HG02970 (cell line): ENCODE measurements around the gene SLC39A5.

Experiments
- ATAC-seq: cut with Tn5 transposase; IDR thresholded peaks from one replicate; pipeline ENCODE4 v1.9.1; 2021; ENCODE audit warnings: mild to moderate bottlenecking, moderate library complexity, moderate number of reproducible peaks; ENCODE audit not compliant: unreplicated experiment, low FRiP score

The SLC39A5 gene

DNA sequence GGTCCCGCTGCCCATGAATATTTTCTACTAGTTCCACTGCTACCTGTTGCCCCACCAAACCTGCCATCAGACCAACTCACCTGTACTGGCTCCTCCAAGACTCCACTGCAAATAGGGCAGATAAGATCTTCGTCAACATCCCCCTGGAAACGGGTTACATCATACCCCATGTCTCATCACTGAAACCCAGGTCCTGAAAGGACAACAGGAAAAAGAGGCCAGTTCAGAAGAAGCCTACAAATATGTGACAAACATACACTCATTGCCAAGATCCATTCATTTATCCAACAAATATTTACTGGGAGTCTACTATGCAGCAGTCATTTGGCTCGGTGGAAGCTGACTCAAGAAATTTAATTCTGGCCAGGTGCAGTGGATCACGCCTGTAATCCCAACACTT, 16.0 kb upstream of the SLC39A5 start:
- no peak for ATAC-seq

DNA sequence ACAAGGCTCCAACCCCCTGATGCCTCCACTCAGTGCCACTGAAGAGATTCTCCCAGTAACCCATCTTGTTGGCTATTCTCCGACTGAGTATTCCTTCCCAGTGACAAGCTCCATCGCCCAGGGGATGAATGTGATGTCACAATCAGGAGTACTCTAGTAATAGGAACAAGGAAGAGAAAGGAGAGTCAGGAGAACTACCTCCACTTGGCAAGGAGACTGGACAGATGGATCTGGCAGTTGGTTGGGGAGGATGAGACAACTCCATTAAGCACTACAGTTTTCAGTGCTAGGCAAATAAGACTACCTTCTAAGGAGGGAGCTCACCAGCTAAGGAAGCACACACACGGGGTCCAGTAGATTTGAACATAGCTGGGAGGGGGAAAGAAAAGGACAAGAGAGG, 13.4 kb upstream of the SLC39A5 start:
- no peak for ATAC-seq

DNA sequence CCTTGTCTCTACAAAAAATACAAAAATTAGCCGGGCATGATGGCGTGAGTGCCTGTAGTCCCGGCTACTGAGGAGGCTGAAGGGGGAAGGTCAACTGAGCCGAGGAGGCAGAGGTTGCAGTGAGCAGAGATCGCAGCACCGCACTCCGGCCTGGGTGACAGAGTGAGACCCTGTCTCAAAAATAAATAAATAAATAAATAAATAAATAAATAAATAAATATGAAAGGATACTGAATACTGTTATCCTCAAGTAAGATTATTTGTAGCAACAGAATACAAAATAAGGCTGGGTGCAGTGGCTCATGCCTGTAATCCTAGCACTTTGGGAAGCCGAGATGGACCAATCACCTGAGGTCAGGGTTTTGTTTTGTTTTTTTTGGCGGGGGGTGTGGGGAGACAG, 10.0 kb upstream of the SLC39A5 start:
- no peak for ATAC-seq

DNA sequence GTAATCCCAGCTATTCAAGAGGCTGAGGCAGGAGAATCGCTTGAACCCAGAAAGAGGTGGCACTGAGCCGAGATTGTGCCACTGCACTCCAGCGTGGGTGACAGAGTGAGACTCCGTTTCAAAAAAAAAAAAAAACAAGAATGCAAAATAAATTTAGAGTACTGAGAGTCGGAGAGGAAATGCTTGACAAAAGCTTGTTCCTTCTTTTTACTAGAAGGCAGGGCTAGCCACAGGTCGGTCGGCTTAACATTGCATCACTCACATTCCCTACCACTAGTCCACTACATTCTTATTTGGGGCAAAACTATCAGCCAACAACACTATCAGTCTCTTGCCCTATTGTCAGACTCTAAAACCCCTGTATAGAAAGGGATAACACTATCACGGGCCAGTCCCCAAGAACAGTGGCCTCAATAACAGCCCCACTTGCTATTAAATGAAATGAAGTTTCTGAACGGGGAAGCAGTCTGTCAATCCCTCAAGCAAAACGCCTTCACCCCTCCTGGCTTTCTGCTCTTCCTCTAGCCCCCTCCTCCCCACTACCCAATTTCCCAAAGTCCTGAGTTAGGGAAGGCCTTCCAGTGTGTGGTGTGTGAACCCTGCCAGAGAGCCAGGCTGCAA, 9.1 kb upstream of the SLC39A5 start:
- ATAC-seq: no peak

DNA sequence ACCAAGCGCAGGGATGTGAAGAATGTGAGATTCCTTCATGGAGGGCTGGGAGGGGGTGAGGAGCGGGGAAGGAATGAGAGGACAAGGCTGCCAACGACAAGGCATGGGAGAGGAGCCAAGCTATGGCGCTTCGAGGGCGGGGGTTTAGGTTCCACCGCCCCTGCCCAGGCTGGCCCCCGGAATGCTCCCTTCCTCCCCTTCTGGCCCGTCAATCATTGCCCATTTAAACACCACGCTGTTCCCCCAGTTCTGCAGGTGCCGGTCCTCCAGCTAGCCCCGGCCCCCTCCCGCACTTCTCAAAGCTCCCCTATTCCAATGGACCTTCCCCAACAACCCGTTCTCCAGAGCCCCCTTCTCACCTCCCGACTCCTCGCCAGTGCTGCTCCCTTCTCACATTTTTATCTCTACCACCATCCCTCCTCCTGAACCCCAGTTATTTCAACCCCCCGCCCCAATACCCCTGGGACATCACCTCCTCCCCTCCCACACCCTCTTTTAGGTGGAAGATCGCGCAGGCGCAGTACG, 8.6 kb upstream of the SLC39A5 start:
- ATAC-seq: no peak

DNA sequence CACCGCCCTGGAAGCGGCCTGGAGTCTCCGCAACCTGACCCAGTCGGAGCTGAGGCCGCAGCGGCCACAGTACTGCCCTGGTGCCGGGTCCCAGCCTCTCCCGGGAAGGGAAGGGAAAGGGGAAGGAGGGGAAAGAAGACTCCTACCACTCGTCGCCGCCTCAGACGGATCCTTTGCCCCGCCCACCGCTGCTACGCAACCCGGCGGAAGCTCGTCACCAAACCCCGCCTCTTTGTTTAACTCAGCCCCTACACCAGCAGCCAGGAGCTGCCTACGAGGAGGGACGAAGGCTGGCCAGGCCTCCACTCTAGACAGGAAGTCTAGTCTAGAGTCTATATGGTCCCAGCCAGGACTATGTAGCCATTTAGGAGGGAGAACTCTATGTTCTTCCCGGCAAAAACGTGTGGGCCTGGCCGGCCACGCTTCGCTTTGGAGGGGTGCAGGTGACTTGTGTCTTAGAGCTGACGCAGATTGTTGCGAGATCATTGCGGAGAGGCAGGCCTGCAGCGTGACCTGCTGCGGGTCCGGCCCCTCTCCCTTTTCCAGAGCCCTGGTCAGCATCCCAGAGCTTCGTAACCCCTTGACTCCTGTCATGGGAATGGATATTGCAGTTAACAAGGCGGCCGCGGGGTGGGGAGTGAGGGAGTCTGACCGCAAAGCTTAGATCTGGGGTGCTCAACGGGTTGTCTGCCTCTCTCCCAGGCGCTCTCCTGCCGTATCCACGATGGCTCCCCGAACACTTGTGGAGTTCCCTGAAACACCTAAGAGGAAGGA, 7.9 kb upstream of the SLC39A5 start, which contains the start of gene RNF41:
Gene RNF41 (minus strand): TSS at position 166 of the 774 bp plus-strand sequence. CDS start 7,875 bp downstream, outside the sequence.
- peak; percentile 73 for ATAC-seq

DNA sequence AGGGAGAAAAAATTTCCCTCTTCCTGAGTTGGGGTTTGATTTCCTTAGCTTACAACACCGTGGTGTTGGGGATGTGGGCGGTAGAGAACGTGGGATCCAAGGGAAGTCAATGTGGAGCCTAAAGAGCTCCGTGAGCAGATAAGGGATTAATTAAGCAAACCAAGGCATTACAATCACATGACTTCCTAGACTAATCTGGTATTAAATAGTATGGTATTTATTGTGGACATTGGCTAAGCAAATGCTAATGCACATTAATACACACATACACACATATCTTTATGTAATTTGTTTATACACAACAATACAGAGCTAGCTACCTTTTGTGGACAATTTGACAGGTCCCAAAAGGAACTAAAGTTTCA, 7.3 kb upstream of the SLC39A5 start:
- no peak for ATAC-seq

DNA sequence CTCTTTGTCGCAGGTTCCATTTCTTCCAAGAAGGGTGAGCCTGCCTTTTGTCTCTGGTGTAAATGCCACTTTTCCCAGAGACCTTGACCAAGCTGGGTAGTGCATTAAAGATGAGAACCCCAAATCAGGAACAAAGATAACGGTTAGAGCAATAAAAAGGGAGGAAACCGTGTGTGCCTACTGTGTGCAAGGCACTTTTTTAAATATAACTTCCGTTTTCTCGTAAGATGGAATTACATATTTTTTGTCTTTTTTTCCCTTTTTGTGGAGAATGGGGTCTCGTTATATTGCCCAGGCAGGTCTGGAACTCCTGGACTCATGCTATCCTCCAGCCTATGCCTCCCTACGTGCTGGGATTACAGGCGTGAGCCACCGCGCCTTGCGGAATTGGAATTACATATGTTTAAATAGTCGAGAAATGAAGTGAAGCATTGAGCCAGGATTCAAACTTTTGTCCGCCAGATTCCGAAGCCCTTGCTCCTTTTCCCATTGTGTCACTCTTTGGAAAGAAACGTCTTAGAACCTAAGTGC, 6.2 kb upstream of the SLC39A5 start:
- ATAC-seq: no peak

DNA sequence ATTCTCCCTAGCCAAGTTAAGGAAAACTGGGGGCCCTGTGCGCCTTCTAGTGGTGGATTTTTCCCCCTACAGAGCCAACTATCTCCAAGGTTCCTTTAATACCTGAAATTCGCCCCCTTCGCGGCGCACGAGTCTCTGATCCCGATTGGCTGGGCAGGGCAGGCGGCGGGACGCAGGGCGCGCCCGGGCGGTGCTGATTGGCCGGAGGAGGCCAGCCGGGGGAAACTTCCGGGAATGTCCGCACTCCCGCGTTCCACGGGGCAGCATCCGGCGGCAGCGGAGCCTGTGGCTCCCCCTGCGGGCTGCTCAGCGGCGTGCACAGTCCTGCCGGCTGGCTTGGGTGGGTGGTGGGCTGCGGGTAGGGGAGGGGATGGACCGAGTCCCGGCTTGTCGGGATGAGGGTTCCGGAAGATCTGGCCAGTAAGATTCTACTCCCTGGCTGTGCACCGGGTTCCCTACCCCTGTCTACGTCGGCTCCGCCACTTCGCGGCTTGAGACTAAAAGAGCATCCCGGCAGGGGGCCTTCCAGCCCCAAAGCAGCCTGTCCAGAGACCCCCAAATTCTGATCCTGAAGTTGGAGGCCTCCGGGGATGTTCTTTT, 5.6 kb upstream of the SLC39A5 start, which contains the start of gene NABP2:
Gene NABP2 (plus strand): TSS at position 241 of the 600 bp plus-strand sequence. CDS start 515 bp downstream, outside the sequence.
- peak; percentile 74 for ATAC-seq

DNA sequence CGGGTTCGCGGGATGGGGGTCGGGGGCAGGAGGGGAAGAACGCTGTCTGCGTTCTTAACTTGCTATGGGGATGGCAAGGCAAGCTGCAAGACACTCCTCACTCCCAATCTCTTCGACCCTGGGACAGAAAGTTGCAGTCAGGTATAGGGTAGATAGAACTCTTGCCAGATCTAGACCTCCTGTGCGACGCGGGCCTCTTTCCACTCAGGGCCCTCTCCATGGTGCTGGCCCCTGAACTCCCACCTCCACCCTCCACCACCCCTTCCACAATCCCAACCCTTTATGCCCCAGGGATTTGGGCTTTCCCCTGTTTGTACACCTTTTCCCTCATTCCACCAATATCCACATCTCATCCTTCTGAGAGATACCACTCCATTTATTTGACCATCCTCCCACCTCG, 4.9 kb upstream of the SLC39A5 start:
- no peak for ATAC-seq

DNA sequence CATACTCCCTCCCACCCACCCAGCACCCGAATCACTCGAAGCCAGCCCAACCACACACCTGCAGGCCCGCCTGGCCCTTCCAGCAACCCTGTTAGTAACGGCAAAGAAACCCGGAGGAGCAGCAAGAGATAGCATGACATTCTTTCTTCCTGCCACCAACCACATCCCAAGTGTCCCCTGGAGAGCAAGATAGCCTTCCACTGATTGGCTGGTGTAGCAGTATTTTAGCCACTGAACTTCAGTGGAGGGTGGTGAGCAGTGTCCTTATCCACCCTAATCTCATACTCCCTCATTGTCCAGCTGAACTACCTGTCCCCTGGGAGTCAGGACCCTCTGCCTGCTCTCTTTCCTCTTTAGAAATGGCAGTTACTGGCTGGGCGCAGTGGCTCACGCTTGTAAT, 769 bp upstream of the SLC39A5 start:
- no peak for ATAC-seq

DNA sequence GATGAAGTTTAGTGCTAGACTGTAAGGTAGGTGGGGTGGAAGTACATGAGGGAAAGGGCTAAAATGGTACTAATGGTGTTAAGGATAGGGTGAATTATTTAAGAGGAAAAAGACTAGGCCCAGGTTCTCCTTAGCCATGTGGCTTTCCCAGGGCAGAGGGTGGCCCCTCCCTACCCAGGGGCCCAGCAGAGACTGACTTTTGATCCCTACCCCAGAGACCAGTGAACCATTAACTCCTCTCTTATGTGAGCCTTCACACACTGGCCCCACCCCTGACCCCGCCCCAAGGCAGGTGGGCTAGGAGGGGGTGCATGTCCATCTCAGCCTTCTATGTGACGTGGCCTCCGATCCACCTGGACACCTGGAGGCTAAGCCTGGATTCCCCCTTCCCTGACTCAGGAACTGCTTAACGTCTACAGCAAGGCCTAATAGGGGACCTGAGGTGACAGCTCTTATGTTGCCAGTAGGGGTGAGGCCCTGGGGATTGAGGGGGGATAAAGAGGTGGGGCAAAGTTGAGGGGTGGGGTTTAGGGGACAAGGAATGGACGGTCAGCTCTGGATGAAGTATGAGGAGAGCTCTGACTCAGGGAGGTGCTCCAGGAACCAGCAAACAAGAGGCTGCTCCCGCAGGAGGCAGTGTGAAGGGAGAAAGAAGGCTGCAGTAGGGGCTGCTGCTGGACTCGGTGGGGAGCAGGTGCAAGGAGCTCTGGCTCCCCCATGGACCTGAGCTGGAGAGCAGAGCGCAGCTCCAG, 757 bp downstream of the SLC39A5 start:
- ATAC-seq: no peak

DNA sequence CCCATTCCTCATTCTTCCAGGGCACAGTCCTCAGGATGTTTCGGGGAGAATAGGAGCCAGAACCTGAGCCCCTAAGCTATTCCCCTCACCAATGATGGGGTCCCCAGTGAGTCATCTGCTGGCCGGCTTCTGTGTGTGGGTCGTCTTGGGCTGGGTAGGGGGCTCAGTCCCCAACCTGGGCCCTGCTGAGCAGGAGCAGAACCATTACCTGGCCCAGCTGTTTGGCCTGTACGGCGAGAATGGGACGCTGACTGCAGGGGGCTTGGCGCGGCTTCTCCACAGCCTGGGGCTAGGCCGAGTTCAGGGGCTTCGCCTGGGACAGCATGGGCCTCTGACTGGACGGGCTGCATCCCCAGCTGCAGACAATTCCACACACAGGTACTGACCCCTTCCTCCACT, 1.3 kb downstream of the SLC39A5 start:
- ATAC-seq: no peak

DNA sequence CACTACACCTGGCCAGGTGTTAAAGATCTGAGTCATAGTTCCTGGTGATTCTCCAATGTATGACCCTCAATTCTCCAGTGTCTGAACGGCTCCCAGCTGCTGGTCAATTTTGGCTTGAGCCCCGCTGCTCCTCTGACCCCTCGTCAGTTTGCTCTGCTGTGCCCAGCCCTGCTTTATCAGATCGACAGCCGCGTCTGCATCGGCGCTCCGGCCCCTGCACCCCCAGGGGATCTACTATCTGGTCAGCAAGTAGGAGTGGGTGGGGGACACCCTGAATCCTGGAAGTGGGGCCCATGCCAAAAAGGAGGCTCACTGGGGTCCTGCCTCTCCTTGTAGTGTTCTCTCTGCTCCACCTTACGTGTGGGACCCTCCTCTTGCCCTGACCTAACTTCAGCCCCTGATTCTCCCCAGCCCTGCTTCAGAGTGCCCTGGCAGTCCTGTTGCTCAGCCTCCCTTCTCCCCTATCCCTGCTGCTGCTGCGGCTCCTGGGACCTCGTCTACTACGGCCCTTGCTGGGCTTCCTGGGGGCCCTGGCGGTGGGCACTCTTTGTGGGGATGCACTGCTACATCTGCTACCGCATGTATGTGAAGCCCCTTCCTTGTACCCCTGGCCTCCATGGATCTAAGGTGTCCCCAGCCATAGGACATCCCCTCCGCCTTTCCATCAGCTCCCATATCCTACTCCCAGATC, 5.0 kb downstream of the SLC39A5 start:
- no peak for ATAC-seq

DNA sequence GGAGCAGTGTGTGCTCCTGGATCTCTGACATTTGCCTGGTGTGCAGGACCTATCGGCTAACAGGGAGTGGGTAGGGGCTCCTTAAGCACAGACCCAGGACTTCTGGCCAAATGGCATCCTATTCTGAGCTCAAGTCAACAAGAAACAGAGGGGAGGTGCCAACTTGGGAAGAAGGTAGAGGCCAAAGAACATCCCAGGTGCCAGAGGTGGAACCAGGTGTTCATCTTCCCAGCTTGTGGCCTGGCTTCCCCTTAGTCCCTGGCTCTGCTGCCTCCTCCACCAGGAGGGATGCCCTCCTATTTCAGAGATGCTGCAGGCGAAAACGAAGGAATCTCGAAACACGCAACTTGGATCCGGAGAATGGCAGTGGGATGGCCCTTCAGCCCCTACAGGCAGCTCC, 6.2 kb downstream of the SLC39A5 start:
- ATAC-seq: no peak

DNA sequence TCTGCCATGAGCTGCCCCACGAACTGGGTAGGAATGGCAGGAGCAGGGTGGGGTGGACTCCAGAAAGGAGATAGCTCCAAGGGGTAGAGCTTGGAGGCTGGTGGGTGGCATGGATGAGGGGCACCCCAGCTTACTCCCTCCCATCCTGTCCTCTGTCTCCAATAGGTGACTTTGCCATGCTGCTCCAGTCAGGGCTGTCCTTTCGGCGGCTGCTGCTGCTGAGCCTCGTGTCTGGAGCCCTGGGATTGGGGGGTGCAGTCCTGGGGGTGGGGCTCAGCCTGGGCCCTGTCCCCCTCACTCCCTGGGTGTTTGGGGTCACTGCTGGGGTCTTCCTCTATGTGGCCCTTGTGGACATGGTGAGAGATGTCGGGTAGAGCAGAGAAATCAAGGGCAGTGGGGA, 7.1 kb downstream of the SLC39A5 start:
- ATAC-seq: no peak

DNA sequence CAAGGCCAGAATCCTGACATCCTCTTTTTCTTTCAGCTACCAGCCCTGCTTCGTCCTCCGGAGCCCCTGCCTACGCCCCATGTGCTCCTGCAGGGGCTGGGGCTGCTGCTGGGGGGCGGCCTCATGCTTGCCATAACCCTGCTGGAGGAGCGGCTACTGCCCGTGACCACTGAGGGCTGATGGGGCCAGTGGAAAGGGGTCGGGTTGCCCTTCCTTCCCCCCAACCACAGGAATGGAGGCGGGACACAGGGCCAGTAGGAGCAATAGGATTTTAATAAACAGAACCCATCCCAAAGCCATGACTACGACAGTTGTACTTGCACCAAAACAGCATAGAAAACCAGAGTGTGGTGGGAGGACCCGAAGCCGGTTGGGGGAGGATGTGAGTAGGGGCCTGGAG, 7.7 kb downstream of the SLC39A5 start:
- no peak for ATAC-seq

DNA sequence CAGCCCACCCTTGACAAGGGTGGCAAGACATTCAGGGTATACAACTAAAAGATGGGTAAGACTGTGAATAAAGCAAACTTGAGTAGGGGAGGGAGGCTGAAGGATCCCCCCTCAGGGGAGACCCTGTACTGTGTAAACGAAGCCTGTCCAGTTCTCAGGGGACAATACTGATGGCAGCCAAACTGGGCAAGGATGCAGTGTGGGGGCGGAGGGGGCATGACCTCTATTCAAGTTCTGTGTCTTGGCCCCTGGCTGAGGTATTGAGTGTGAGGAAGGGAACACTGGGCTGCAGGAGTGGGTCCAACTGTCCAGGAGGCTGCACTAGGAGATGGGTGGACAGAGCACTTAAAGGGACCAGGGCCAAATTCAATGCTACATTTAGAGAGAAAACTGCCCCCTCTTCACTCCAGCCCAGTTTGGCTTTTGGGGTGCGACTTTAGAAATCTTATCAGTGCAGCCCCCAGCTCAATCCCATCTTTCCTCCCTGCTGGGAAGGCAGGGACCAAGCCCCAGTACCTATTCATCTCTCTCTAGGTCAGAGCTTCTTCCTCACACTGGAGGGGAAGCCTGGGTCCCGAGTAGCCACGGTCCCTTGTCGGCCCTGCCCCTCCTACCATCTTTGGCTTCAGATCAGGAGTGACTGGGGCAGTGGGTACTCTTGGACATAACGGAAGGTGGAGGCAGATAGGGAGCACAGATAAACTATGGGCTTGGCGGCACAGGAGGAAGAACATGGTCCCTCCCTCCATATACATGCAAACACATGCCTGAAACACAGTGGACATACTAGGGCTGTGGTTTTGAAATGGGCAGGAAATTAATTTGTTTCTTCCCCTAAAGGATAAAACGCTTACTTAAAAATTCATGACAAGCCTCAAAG, 11.8 kb downstream of the SLC39A5 start:
- ATAC-seq: no peak

DNA sequence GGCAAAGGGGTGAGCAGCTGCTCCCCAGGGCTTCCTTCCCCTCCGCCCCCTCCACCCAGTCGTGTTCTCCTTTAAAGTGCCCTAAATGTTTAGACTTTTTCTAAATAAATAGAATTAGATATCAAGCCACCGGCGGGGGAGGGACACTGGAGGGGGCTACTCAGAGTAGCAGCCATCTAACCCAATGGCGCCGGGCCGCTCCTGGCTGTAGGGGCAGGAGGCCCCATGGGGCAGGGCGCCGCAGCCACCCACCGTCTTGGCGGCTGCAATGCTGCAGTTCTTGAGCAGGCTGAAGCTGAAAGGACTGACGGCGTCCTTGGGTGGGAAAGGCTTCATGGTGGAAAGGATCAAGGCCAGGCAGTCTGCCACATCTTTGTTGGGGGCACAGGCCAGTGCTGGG, 13.1 kb downstream of the SLC39A5 start:
- no peak for ATAC-seq
